Astrocyte of the hippocampus (primary cell): Measurements from ENCODE around the gene MALT1.
A peak's percentile ranks its signal among the peaks of the same experiment; 100 is the strongest.

ENCODE experiments used
- DNase-seq: peaks from one replicate; pipeline ENCODE4 v3.0.0; 2011; ENCODE audit warnings: low read depth, low spot score

MALT1 gene

DNA sequence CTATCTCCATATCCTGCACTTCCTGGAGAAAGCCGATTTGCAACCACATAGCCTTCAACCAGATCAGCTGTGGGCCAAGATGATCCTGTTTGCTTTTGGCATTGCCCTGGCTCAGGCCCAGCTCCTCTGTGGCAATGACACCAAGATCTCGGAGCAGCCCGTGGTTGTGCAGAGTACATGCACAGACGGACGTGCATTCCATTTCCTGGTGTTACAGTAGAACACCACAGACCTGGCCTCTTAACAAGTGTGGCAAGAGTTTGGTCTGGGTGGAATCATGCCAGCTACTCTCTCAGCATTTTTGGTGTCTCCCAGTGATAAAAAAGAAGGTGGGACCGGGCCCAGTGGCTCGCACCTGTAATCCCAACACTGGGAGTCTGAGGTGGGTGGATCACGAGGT, 20.0 kb downstream of the MALT1 start:
- peak; percentile 58 for DNase-seq

DNA sequence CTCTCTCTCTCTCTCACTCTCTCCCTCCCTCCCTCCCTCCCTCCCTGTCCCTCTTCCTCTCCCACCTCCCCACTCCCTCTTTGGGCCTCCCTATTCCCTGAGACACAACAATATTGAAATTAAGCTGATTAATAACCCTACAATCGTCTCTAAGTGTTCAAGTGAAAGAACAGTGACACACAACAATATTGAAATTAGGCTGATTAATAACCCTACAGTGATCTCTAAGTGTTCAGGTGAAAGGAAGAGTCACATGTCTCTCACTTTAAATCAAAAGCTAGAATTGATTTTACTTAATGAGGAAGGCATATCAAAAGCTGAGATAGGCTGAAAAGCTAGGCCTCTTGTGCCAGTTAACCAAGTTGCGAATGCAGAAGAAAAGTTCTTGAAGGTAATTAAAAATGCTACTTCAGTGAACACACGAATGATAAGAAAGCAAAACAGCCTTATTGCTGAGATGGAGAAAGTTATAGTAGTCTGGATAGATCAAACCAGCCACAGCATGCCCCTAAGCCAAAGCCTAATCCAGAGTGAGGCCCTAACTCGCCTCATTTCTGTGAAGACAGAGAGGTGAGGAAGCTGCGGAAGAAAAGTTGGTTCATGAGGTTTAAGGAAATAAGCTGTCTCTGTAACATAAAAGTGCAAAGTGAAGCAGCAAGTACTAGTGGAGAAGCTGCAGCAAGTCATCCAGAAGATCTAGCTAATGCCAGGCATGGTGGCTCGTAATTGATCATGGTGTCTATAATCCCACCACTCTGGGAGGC, 21.3 kb downstream of the MALT1 start:
- no peak for DNase-seq

DNA sequence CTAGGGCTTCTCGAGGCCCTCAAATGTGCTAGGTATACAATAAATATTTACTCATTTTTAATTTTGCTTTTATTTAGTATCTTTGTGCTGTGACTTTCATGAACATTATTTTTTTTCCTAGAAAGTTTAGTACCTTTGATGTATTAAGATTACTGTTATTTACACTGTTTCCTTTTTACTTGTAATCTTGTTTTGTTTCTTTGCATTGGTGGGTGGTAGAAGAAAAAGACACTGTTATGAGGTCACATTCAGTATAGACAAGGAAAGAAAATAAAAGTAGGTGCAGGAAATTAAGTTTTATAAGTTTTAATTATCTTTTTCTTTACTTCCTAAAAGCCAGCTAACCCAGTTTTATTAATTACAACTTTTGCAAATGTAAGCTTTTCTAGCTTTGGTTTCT, 23.0 kb downstream of the MALT1 start:
- DNase-seq: no peak

DNA sequence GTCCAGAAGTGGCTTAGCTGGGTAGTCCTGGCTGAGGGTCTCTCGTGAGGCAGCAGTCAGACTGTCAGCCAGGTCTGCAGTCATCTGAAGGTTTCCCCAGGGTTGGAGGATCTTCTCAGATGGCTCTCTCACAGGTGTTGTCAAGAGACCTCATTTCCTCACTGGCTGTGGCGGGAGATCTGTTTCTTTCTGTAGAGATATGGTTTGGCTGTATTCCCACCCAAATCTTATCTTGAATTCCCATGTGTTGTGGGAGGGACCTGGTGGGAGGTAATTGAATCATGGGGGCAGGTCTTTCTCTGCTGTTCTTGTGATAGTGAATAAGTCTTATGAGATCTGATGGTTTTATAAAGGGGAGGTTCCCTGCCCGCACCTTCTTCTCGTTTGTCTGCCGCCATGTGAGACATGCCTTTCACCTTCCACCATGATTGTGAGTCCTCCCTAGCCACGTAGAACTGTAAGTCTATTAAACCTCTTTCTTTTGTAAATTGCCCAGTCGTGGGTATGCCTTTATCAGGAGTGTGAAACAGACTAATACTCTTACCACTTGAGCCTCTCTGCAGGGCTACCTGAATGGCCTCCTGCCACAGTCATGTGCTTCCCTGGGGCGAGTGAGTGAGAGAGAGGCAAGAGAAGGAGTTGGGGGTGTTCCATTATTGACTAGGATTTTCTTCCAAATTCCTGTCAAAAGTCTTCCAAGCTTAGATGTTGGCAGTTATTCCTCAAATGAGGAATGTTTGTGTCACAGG, 23.6 kb downstream of the MALT1 start:
- no peak for DNase-seq

DNA sequence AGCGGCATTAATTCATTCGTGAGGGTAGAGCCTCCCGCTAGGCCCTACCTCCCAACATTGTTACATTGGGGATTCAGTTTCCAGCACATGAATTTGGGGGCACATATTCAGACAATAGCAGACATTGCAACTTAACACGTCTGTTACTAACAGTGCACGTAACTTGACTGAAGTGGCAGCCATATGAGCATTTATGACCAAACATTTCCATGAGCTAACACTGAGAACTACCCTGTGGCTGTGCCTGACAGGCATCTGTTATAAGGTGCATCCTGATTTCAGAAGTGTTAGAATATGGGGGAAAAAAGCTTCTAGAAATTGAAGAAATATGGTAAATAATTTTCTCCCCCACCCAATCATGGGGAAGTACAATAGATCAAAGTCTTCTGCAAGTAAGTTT, 24.5 kb downstream of the MALT1 start:
- DNase-seq: no peak

DNA sequence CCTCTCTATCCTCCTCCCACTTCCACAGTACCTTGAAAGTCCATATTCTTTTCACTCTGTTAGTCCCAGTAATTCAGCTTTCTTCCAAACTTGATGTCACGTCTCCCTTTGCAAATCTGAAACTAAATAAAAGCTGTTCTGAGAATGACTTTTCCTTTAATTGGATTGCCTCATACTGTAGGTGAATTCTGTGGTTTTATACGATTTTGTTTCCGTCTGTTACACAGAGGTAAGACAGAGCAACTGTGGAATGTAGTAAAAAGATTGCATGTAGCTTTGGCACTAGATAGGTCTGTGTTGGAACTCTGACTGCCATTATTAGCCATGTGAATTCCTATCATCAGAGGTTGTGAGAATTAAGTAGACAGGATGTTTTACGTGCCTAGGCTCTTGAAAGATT, 25.9 kb downstream of the MALT1 start:
- DNase-seq: peak; percentile 51

DNA sequence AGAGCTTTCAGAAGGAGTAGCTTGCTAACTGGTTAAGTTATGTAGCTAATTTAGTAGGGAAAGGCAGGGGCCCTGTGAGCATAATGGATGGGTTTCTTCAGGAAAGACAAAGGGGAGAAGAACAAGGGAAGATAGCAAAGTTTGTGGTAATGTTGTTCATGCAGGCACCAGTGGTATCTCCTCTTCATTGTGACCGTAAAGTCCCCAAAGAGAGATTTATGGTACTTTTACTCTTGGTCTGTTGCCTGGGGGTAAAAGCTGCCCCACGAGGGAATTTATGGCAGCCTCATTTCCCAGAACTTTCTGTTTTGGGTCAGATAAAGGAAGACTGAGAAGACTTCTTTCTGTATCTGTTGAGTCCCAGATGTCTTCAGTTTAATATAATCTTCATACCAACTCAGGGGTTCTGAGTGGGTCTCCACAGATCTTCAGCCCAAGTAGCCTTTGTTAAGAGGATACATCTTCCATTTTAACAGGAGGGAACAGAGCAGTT, 27.5 kb downstream of the MALT1 start:
- DNase-seq: no peak

DNA sequence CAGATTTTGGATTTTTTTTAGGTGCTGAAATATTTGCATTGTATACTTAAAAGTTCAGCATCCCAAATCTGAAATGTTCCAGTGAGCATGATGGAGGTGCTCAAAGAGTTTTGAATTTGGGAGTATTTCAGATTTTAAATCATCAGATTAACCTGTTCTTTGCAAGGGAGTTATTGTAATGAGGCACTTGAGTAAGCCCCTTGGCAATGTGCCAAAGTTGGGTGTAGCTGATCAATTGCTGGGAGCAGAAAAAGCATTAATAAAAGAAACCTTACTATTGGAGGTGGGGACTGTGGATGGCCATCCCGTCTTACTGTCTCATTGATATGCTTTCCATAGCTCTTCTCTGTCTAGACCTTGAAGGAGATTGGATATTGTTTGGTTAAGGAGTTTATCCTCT, 28.3 kb downstream of the MALT1 start:
- peak; percentile 28 for DNase-seq

DNA sequence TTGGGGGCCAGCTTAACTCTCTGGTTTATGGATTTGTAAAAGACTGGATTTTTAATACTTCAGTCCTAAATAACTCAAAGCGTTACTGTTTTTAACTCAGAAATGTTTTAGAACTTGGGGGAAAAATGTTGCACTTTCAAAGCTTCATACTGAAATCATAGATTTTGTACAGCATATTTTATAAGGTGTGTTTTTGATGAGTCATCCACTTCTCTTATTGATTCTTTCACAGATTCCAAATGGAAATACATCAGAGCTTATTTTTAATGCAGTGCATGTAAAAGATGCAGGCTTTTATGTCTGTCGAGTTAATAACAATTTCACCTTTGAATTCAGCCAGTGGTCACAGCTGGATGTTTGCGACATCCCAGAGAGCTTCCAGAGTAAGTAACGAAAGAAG, 28.9 kb downstream of the MALT1 start:
- no peak for DNase-seq

DNA sequence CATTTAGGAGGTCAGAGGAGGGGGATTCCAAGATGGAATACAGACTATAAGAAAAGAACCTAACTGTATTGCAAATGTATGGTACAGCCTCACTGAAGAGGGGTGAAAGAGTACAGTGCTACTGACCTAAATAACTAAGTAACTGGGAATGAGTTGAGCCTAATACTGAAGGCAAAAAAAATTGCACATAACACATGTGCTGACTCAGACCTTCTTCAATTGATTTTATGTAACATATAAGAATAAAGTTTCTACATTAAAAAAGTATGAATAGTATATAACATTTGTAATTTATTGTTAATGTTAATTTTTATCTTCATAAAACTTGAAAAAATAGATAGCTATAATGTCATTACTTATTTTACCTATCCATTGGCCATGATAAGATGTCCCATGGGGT, 41.7 kb downstream of the MALT1 start:
- no peak for DNase-seq

DNA sequence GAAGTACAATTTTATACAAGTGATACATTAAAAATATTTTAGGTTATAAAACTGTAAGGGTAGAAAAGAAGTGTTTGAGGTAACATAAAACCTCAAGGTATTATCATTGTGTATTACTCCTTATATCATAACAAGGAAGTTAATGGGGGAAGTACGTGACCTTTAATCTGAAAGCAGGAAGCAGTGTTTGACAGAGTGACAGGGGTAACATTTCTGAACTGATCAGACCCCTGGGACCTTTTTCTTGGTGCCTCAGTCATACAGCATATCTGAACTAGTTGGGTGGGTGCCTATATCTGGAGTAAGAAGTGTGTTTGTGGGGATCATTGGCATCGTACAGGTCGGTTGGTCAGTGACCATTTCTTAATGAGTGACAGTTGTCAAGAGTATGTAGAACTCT, 43.0 kb downstream of the MALT1 start:
- no peak for DNase-seq

DNA sequence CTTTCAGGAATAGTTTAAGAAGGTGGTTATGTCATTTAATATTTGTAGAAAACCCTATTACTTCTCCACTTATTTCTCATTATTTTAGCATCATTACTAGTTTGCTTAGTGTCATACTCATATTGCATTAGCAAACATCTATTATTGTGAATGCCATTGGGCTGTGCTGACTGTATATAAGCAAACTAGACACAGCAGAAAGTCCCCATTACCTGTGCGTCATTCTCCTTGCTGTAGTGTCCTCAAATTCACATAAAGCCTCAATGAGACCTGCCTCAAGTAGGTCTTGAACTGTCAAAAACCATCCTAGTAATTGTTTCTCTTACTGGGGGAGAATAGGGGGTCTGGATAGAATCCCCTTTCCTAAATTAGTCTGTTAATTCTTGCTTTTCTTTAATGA, 43.6 kb downstream of the MALT1 start:
- no peak for DNase-seq

DNA sequence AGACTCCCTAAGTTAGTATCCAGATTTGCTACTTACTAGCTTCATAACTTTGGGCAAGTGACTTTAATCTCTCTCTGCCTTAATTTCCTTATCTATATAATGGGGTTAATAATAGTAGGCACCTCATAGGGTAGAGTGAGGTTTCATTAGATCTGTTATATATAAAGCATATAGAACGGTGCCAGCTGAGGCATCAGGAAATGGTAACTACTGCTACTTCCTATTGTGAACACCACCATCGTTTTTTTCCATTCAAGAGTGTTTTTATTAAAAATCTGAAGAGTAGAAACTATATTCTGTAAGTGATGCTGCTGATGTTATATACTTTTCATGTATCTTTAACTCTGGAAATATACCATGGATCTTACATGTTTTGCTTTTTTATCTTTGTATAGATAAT, 44.3 kb downstream of the MALT1 start:
- DNase-seq: no peak

DNA sequence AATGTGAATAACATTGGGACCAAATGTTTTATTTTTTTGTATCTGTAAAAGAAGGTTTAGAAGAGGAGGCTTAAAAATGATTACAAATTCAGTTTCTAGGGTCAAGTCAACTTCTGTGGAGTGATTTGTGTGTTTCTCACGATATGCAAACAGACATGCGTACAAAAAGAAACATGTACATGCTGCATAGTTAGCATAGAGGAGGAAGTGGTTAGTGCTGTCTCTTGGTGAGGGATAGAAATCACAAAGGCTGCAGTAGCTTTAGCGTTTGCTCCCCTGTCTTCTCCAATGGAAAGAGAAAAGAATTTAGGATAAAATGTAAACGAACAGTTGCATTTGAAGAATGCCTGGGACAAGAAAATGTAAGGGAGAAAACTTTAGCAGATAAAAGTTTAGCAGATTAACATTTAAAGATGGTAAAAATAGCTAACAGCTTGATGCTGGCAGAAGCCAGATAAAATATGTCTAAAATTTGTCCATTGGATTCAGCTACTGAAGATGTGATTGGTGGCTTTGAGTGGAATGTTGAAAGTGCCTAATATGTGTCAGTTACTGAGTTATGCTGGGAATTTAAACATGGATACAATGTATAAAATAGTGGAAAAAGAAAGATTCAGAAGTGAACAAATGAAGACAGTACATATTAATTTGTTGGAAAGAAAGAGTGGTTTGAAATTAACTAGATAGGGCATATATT, 44.9 kb downstream of the MALT1 start:
- no peak for DNase-seq

DNA sequence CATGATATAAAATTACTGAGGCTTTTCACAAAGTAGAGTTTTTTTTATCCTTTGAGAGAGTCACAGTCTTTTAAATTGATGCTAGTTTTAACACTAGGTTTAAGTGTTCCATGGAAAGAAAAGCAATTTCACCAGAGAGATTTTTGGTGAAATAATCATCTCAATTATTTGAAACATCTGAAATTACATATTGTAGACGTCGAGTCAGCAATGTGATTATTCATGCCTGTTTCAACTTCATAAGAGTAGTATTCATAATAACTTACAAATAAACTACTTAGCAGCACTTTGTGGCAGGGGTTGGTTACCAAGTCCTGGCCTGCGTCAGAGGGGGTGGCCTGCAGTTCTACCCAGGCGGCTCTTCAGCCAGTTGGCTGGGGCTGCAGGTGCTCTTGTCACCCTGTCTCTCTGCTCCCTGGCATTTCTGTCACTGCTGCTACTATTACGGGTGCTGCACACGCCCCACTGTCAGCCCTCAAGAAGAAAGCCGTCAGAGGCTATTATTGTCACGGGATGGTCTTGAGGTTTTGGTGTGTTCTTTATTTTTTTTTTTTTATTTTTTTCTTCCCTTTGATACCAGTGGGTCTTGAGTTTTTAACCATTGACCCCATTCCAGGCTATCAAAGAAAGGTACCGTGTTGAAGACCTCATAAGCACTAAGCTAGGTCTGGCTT, 50.4 kb downstream of the MALT1 start:
- no peak for DNase-seq

DNA sequence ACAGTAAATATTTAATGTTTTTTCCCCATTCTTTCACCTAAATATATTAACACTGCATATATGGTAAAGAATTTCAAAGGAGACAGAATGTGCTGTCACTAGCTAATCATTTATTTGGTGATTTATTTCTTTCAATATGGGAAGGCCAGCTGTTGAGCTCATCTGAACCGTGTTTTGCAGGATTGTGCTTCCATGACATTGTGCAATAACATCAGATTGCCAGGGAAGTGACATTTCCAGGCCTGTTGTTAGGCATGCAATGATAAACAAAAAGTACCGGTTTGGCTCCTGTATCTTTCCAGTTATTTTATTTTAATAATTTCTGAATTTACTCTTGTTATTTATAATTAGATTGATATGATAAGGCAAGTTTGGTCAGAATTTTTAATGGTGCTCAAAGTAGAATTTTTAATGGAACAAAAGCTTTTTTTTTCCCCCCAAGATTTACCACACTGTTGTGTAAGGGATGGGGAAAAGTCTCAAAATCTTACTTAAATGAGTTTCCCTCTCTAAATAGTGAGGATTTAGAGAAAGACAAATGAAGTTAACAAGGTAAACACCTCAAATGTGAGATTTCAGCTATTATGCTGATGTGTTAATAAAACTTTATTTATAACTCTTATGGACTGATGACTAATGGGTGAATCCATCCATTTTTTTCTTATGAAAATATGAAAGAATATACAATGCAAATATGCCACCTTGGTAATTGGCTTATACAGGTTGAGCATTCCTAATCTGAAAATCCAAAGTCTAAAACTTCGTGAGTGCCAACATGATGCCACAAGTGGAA, 52.7 kb downstream of the MALT1 start:
- DNase-seq: no peak

DNA sequence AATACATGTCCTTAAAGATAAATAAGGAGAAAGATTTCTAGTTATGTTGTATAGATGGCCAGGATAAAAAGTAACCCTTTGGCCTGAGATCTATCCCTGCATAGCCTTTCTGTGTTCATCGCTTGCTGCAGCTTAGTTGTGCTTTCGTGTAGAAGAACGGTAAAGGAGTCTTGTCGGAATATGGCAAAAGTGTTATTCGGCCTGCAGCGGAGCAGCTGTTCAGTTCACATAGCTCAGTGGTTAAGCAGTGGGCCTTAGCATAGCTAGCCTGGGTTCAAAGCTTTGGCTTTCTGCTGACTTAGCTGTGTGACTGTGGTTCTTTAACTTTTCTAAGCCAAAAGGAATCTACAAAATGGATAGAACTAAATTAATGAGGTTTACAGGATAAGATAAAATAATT, 55.4 kb downstream of the MALT1 start:
- DNase-seq: no peak

DNA sequence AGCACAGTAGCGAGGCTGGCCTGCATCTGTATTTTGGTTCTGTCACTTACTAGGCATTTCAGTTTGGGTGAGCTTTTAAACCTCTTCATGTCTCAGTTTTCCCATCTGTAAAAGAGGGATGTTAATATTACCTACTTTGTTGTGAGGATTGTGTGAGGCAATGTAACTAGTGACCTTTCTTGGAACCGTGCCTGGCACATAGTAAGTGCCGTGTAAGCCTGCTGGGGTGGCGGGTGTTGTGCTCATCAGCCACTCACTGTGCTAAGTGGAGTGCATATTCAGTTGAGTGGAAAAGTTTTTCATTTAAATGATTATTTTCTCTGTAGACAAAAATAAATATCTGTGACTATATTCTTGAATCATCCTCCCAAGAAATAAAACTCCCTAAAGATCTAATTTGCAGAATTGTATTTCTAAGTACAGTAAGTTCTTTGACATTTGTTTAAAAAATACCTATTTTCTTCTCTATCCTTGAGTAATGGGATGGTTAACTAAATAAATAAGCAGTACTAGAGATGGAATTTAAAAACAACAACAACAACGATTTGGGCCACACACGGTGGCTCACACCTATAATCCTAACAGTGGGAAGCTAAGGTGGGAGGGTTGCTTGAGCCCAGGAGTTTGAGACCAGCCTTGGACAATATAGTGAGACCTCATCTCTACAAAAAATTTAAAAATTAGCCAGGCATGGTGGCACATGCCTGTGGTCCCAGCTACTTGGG, 56.7 kb downstream of the MALT1 start:
- DNase-seq: peak; percentile 37

DNA sequence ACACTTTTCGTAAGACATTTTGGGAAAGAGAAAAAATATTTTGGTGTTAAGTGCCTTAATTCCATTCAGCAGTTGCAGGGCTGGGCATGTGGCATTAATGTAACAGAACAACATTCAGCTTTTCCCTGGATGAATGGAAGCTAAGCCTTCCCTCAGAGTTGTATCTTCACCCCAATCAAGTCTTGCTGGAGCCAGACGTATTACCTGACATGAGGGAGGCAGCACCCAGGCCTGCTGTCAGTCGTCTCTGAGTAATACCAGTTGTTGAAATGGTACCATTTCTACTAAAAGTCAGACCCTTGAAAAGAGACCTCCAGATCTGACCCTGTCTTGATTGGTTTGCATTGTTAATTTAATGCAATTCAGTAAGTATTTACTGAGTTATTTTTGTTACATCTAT, 57.5 kb downstream of the MALT1 start:
- no peak for DNase-seq

DNA sequence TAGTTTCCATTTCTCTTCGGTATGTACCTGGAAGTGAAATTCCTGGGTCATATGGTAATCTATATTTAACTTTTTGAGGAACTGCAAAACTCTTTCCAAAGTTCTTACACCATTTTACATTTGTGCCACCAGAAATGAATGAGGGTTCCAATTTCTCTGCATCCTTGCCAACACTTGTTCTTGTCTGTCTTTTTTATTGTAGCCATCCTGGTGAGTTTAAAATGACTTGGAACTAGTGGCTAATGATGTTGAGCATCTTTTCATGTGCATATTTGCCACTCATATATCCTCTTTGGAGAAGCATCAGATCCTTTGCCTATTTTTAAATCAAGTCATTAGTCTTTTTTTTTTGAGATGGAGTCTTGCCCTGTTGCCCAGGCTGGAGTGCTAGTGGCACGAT, 59.4 kb downstream of the MALT1 start:
- no peak for DNase-seq

DNA sequence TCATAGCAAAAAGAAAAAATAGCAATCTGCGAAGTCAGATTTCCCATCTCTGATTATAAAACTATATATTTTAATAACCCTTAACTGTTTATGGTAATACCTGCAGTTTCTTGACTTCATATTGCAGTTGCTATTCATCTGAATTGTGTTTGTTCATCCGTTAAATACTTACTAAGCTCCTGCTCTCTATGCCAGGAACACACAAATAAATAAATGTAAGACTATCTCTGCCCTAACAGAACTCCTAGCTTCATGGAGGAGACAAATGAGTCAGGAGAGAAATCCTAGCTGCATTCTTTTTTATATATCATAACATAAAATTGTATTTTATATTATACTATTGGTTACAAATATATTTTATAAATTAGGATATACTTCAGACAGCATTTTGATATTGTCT, 61.2 kb downstream of the MALT1 start:
- no peak for DNase-seq
